ENCODE data around the gene CLINT1.

DNA sequence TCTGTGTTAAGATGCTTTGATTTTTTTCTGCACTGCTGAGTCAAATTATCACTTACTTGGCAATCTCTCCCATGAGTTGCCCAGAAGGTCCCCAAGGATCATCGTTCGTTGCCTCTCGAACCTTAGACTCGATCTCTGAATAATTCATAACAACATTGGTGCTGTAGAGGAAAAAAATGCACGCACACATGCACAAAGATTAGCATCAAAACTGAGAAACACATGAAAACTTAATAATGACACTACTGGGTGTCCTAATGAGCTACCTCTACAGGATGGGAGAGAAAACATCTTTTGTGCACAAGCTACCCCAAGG lies 41.6 kb downstream of the CLINT1 start:
- TF ChIP-seq POLR2A (IDR thresholded peaks at IDR 0.05), result no peak
- TF ChIP-seq, protein P1, sequence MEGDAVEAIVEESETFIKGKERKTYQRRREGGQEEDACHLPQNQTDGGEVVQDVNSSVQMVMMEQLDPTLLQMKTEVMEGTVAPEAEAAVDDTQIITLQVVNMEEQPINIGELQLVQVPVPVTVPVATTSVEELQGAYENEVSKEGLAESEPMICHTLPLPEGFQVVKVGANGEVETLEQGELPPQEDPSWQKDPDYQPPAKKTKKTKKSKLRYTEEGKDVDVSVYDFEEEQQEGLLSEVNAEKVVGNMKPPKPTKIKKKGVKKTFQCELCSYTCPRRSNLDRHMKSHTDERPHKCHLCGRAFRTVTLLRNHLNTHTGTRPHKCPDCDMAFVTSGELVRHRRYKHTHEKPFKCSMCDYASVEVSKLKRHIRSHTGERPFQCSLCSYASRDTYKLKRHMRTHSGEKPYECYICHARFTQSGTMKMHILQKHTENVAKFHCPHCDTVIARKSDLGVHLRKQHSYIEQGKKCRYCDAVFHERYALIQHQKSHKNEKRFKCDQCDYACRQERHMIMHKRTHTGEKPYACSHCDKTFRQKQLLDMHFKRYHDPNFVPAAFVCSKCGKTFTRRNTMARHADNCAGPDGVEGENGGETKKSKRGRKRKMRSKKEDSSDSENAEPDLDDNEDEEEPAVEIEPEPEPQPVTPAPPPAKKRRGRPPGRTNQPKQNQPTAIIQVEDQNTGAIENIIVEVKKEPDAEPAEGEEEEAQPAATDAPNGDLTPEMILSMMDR (IDR thresholded peaks at IDR 0.05), result no peak
